Stimulated activated CD4-positive, alpha-beta T cell treated with anti-CD3 and anti-CD28 coated beads, Interleukin-1b, Interleukin-23, amount 100 ng/mL, for 4 hours (primary cell): ENCODE data around the gene KLHL3.

Experiments used
- DNase-seq, 2 donors: peaks; one replicate each; pipeline ENCODE4 v3.0.0-alpha.2; 2020; ENCODE audit warnings: low read depth in 2 of 2

The KLHL3 gene

DNA sequence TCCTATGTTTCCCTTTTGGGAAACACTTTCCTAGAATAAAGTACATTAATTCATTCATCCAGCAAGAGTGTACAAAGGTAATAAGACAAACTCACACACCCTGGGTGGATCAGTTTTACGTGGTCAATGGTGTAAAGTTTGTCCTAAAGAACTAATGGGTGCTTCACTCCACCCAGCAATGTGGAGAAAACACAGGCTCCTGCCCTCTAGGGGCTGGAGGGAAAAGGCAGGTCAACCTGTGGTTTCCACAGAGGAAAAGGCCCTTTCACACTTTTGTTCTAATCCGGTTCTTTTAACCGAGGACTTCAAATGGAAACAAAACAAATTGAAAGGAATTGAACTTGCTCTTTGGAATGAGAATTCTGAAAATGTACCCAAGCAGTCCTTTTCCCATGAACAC, 155.9 kb downstream of the KLHL3 start:
- no peak for DNase-seq

GRCh38 chr5:137575847-137576246, 160.0 kb downstream of the KLHL3 start:
- no peak for DNase-seq

DNA sequence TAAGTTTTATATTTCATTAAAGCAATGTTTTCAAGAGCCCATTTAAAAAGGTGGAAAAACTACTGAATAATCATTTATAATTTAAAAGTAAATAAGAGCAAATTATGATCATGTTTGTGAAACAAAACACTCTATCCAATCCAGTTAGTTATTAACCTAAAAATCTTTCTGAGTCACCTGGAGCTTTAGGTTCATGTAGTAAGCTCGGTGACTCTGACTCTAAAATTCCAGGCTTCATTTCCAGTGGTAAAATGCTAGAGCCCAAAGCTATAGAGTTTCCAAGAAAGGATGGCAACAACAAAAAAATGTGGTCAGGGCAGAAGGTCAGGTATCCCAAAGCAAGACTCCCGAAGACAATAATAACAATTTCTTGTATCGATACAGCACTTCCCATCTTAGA, 160.7 kb downstream of the KLHL3 start:
- no peak for DNase-seq

DNA sequence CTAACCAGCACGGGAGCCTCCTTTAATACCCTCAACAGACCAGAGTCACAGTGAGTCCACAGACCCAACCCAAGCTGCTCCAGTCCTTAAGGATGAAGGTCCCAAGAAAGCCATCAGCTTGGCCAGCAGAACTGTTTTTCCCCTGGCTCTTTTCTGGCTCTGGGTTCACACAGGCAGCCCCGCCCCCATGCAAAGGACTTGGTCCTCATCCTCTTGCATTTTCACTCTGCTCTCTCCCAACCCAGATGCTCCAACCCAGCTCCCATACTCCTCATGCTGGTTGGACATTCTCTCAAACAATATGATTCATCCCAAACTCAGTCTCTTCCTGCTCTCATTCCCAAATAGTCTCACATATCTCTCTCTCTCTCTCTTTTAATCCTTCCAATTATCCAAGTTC, 162.5 kb downstream of the KLHL3 start:
- DNase-seq = no peak

DNA sequence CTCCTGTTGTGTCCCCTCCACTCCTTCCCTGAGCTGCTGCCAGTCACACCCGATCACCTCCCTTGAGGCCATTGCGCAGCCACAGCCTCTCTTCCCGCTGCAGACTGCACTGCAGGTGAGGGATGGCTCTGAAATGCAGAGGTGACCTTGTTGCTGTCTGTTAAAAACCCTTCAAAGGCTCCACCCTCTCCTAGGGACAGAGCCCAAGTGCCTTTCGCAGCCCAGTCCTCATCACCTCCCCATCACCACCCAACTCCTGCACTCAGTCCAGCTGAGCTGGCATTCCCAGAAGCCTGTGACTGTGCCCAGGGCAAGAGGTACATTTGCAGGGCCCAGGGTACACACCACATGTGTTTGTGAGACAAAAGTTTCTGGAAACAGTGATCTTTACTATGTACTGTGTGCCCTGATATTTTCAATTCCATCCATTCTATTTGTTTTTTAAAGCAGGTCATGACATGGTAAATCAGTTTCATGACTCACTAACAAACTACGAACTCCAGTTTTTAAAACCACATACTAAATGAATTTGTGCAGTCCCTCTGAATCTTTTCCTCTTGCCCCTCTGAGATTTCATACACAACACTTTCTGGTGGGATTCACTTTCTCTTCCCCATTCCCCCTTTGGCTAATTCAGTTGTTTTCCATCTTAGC, 163.7 kb downstream of the KLHL3 start:
- no peak for DNase-seq

DNA sequence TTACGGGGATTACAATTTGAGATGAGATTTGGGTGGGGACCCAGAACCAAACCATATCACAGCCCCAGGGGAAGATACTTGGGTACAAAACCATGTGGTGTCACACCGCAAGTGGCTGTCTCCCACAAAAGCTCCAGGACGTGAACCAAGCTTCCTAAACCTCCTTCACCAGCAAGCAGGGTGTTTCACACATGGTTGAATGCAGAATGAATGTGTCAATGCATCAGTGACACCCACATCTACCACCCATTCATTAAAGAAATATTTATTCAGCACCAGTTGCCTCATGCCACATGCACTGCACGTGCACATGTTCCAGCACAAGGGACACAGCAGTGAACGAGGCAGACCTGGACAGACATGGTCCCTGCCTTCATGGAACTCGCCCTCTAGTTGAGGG, 165.8 kb downstream of the KLHL3 start:
- DNase-seq = no peak
